Testis (tissue), 5 donors: ENCODE data around the gene SLITRK5. TPM values are rescaled to one million over a fixed set of nuclear protein-coding genes. Genes with fewer than 3 reads are reported as not detected.

ENCODE experiments used
- DNase-seq: peaks from one replicate; pipeline ENCODE4 v3.0.0-alpha.2; 2019
- H3K27ac ChIP-seq, 2 donors: fragments of 200-600 bp; sonication (generic); one replicate each; pipeline ENCODE4 v1.5.1; 2019
- H3K27me3 ChIP-seq: fragments of 200-600 bp; sonication (generic); one replicate; pipeline ENCODE4 v1.5.1; 2019
- H3K36me3 ChIP-seq: fragments of 200-600 bp; sonication (generic); one replicate; pipeline ENCODE4 v1.5.1; 2017; ENCODE audit warnings: low read depth; ENCODE audit errors: missing control alignments
- H3K4me1 ChIP-seq: fragments of 200-600 bp; sonication (generic); one replicate; pipeline ENCODE4 v1.5.1; 2019
- H3K4me3 ChIP-seq, 2 donors: fragments of 200-600 bp; sonication (generic); one replicate each; pipeline ENCODE4 v1.5.1; 2017 to 2019
- H3K9me3 ChIP-seq: fragments of 200-600 bp; sonication (generic); one replicate; pipeline ENCODE4 v1.5.1; 2017
- POLR2A ChIP-seq: fragments of 450-650 bp; IDR thresholded peaks from one replicate; pipeline ENCODE4 v1.6.1; 2017; ENCODE audit warnings: antibody characterized with exemption, mild to moderate bottlenecking, moderate library complexity
- WGBS, 2 donors: methylation state at CpG; one replicate each; pipeline ENCODE4 v1.1.5; 2018; 5-methylcytosine and 5-hydroxymethylcytosine counted together
- intact Hi-C: fragments of 100-400 bp; cut with DNase I; formaldehyde crosslinking; loops from one replicate; pipeline ENCODE4 v1.15.1; 2023; ENCODE audit warnings: low total_unique reads
- long read RNA-seq, 2 donors: transcript quantifications; one replicate each; lab custom pipeline, GENCODE V29; 2026
- polyA plus RNA-seq: library from polyadenylated mRNA; stranded (reverse); fragments of 350-450 nt; fragmentation: Illumina TruSeq; extraction: RNeasy Lipid Tissue Mini Kit (QIAGEN cat#74804); gene quantifications from one replicate; pipeline ENCODE4 v1.2.3, GENCODE V29; 2014; ENCODE audit warnings: low read depth, low replicate concordance; ENCODE audit not compliant: insufficient read depth
- total RNA-seq, 2 donors: library from RNA; depleted of rRNA; stranded (reverse); fragments of >200 nt; gene quantifications; one replicate each; pipeline ENCODE4 v1.2.3, GENCODE V29; 2016
- TF ChIP-seq, protein P1 (sequence below), 3 experiments: fragments of 450-650 bp in 2 of 3; fragments of 200-600 bp in 1 of 3; sonication (generic) in 1 of 3; IDR thresholded peaks; one replicate each; pipeline ENCODE4 v1.5.1; 2016 to 2019; ENCODE audit warnings: antibody characterized with exemption in 3 of 3, mild to moderate bottlenecking in 2 of 3, moderate library complexity in 1 of 3

The SLITRK5 gene, protein sequence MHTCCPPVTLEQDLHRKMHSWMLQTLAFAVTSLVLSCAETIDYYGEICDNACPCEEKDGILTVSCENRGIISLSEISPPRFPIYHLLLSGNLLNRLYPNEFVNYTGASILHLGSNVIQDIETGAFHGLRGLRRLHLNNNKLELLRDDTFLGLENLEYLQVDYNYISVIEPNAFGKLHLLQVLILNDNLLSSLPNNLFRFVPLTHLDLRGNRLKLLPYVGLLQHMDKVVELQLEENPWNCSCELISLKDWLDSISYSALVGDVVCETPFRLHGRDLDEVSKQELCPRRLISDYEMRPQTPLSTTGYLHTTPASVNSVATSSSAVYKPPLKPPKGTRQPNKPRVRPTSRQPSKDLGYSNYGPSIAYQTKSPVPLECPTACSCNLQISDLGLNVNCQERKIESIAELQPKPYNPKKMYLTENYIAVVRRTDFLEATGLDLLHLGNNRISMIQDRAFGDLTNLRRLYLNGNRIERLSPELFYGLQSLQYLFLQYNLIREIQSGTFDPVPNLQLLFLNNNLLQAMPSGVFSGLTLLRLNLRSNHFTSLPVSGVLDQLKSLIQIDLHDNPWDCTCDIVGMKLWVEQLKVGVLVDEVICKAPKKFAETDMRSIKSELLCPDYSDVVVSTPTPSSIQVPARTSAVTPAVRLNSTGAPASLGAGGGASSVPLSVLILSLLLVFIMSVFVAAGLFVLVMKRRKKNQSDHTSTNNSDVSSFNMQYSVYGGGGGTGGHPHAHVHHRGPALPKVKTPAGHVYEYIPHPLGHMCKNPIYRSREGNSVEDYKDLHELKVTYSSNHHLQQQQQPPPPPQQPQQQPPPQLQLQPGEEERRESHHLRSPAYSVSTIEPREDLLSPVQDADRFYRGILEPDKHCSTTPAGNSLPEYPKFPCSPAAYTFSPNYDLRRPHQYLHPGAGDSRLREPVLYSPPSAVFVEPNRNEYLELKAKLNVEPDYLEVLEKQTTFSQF
- total RNA-seq: under 1 TPM; 0.31 TPM
- 0.24 TPM for polyA plus RNA-seq
- long read RNA-seq, donor 1: 0 reads
- long read RNA-seq, donor 2: 0 reads

DNA sequence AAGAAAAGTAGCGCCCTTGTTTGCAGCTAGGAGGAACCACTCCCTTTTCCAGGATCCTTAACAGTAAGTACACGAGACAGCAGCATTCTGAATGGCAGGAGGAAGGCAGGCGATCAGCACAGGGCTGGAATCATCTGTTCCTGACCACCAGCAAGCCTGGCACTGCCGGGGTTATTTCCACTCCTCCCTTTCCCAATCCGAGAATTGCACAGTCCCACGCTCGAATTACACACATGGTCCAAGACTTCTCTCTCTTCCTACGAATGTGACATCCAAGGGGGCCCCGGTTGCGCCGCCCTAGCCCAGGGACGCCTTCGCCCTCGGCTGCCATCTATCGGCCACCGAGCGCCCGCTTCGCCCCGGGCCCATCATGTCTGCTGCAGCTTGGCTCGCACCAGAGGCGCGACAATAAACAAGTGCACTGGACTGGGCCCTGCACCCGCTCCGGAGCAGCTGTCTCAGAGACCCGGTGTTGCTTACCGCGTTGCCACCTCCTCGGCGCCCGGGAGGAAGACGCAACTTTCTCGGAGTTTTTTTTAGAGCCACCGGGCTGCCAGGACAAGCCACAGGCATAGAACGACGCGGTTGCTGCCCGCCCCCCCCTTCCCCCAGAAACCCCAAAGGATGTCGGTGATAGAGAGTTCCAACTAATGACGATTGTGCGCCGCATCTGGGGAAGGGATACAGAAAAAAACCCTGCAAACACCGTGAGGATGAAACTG, at the start of gene SLITRK5:
TSS of gene SLITRK5 (plus strand) at position 341 of the 722 bp plus-strand sequence. CDS start 4,018 bp downstream, outside the sequence.
- DNase-seq: peak; percentile 86
- peak within 1 kb of the TSS; percentile 55 to 66 for H3K4me3 ChIP-seq
- intact Hi-C loops: no loop called here
- WGBS, 2 donors: 0% methylated on average over 13 to 43 of the region's 43 CpGs
- H3K4me1 ChIP-seq: peaks cover 7% of the 10 kb centered on the region
- H3K27ac ChIP-seq: no peak within 1 kb of the TSS
- H3K27me3 ChIP-seq: no peaks in the 10 kb centered on the region
- no peaks in the 10 kb centered on the region for H3K9me3 ChIP-seq
- H3K36me3 ChIP-seq: no peaks in the 10 kb centered on the region
- TF ChIP-seq, protein P1, sequence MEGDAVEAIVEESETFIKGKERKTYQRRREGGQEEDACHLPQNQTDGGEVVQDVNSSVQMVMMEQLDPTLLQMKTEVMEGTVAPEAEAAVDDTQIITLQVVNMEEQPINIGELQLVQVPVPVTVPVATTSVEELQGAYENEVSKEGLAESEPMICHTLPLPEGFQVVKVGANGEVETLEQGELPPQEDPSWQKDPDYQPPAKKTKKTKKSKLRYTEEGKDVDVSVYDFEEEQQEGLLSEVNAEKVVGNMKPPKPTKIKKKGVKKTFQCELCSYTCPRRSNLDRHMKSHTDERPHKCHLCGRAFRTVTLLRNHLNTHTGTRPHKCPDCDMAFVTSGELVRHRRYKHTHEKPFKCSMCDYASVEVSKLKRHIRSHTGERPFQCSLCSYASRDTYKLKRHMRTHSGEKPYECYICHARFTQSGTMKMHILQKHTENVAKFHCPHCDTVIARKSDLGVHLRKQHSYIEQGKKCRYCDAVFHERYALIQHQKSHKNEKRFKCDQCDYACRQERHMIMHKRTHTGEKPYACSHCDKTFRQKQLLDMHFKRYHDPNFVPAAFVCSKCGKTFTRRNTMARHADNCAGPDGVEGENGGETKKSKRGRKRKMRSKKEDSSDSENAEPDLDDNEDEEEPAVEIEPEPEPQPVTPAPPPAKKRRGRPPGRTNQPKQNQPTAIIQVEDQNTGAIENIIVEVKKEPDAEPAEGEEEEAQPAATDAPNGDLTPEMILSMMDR (IDR thresholded peaks at IDR 0.05): peak; percentile 32 to 86 (median 64)
- no peak for TF ChIP-seq POLR2A

DNA sequence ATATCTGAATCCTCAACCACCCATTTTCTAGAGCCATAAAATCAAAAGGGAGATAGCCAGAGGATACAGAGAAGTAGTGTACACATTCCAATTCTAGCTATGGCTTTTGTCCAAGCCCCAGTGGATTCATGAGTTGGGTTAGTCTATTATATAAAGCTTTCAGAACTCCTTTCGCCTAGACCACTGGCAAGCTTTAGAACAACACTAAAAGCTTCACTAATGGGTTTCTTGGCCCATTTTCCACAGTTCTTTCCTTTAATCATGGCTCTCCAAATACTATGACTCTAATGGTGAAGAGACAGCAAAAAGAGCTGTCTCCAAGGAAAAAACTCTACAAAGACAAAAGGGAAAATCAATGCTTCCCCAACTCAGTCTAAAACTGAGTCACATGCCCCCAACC, 48.2 kb upstream of the SLITRK5 start:
- 79 to 83% methylated on average over 1 of the region's 1 CpG for WGBS, 2 donors
- Histone ChIP-seq H3K4me1 (no peaks in the 10 kb centered on the region), H3K9me3 (no peaks in the 10 kb centered on the region), H3K27ac (no peak overlapping the region), H3K4me3 (no peak overlapping the region), H3K27me3 (no peaks in the 10 kb centered on the region), H3K36me3 (no peaks in the 10 kb centered on the region)
- DNase-seq: no peak
- intact Hi-C loops: no loop called here
- TF ChIP-seq, protein P1 (IDR thresholded peaks at IDR 0.05): no peak
- no peak for TF ChIP-seq POLR2A

DNA sequence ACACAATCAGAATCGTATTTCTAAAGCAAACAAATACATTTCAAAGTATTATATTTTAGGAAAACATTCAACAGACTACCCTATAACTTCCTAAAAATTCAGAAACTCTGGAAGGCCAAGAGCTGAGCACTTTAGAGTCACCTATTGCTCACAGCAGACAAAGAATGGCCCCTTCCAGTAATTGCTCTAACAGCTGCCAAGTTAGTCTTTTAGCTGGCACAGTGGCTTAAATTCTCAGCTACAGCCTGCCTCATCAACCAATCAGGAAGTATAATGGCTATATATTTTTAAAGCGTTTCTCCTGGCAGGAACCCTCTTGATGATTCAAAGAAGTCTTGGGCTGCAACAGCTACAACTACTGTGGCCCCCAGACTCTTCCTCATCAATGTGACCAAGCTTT, 14.9 kb upstream of the SLITRK5 start:
- H3K9me3 ChIP-seq: no peaks in the 10 kb centered on the region
- no peak for TF ChIP-seq POLR2A
- TF ChIP-seq, protein P1 (IDR thresholded peaks at IDR 0.05): no peak
- H3K4me1 ChIP-seq: no peaks in the 10 kb centered on the region
- no peak overlapping the region for H3K27ac ChIP-seq
- intact Hi-C loops: no loop called here
- DNase-seq: no peak
- H3K36me3 ChIP-seq: no peaks in the 10 kb centered on the region
- H3K27me3 ChIP-seq: no peaks in the 10 kb centered on the region
- no peak overlapping the region for H3K4me3 ChIP-seq
- 13% methylated on average over 2 of the region's 2 CpGs for WGBS, 2 donors

DNA sequence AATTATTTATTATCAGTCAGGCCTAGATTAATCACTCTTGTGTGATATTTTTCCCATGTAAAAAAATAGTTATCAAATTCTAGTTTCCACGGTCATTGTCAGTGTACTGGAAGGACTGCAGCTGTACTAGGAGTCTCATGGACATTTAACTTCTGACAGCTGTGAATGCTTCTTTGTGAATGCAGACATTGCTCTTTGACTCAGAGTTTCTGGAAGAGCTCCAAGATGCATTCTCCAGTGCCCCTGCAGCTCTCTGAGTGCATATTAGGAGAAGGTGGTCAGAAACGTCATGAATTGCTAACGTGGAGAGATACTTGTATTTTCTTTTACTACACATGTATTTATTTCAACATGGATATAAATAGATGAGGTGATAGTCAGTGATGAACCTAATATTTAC, 9.7 kb upstream of the SLITRK5 start:
- no peak overlapping the region for H3K27ac ChIP-seq
- H3K36me3 ChIP-seq: no peaks in the 10 kb centered on the region
- WGBS, 2 donors: 56 to 58% methylated on average over 3 of the region's 3 CpGs
- H3K9me3 ChIP-seq: no peaks in the 10 kb centered on the region
- DNase-seq: no peak
- H3K4me3 ChIP-seq: no peak overlapping the region
- H3K4me1 ChIP-seq: no peaks in the 10 kb centered on the region
- intact Hi-C loops: no loop called here
- no peaks in the 10 kb centered on the region for H3K27me3 ChIP-seq
- TF ChIP-seq, protein P1 (IDR thresholded peaks at IDR 0.05): no peak
- no peak for TF ChIP-seq POLR2A
